ENCODE data around the gene ELL.

DNA sequence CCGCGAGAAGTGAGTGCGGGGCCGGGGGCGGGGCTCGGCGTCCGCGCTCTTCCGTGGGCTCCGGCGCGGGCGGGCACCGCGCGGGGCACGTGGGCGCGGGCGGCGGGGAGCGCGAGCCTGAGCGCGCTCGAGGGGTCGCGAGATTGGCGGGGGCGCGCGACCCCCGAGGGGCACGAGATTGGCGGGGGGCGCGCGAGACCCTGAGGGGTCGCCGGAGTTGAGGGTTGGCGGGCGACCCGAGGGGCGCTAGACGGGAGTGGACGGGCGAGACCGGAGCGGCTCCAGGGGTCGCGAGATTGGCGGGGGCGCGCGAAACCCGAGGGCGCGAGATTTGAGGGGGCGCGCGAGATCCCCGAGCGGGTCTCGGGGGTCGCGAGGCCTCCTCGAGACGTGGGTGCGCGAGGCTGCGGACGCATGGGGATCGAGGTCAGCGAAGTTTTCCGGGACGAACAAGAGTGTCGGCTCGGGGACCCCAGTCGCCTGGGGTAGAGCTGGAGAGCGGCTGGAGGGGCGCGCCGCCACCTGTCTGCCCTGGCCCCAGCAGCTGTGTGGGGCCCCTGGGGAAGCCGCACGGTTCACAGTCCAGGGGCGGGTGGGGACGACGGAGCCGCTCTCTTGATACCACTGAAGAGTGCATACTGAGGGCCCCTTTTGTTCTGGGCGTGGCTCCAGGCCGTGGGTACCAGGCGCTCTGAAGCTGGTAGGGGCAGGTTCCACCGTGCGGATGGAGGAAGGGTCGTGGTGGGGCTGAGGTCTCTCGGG lies 102.0 kb downstream of the ELL start:
- TF ChIP-seq EZH2phosphoT487 (IDR thresholded peaks at IDR 0.05; ENCODE audit: borderline replicate concordance), result no peak
- peak; percentile 27 for TF ChIP-seq POLR2A (IDR thresholded peaks at IDR 0.05; ENCODE audit: borderline replicate concordance, extremely low read depth, insufficient read depth, insufficient read length)
- TF ChIP-seq, protein P1, sequence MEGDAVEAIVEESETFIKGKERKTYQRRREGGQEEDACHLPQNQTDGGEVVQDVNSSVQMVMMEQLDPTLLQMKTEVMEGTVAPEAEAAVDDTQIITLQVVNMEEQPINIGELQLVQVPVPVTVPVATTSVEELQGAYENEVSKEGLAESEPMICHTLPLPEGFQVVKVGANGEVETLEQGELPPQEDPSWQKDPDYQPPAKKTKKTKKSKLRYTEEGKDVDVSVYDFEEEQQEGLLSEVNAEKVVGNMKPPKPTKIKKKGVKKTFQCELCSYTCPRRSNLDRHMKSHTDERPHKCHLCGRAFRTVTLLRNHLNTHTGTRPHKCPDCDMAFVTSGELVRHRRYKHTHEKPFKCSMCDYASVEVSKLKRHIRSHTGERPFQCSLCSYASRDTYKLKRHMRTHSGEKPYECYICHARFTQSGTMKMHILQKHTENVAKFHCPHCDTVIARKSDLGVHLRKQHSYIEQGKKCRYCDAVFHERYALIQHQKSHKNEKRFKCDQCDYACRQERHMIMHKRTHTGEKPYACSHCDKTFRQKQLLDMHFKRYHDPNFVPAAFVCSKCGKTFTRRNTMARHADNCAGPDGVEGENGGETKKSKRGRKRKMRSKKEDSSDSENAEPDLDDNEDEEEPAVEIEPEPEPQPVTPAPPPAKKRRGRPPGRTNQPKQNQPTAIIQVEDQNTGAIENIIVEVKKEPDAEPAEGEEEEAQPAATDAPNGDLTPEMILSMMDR (IDR thresholded peaks at IDR 0.05 in 2 of 3, conservative IDR thresholded peaks at IDR 0.05 in 1 of 3; ENCODE audit: borderline replicate concordance in 1 of 3, insufficient read depth in 1 of 3, low read depth in 2 of 3, low read length in 2 of 3), result no peak
- TF ChIP-seq EGR1 (IDR thresholded peaks at IDR 0.05; ENCODE audit: low read depth), result no peak
